Measurements from ENCODE around the gene XYLT2. TPM values are rescaled to one million over a fixed set of nuclear protein-coding genes. Genes with fewer than 3 reads are reported as not detected.

XYLT2 gene
- total RNA-seq, 1 donor from 2014 or later, result 30.4 TPM

DNA sequence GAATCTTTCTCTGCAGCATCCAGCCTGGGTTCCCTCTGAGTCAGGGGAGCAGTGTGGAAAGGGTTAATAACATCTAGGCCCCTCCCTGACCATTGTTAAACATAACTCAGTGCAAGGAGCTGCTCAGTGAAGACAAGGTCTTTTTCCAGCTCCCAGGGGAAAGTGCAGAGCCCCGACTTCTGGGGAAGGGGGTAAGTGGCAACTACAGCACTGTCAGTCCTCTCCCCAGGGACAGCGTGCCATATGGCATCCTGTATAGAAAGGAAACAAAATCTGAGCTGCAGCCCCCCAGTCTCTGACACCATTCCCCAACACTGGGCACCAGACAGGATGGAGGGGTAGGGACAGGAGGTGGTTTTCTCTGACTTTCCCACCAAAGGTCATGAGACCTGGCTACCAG is 19.2 kb downstream of the XYLT2 start:
- H3K36me3 ChIP-seq, result peaks cover 0 to 42% of the 10 kb centered on the region in 2 donors
- DNase-seq (ENCODE audit: extremely low spot score in 2 of 2), result no peak
- no peak overlapping the region for H3K4me3 ChIP-seq
- peaks cover 18% of the 10 kb centered on the region for H3K4me1 ChIP-seq
- no peak overlapping the region for H3K27ac ChIP-seq
- H3K27me3 ChIP-seq, result no peaks in the 10 kb centered on the region
- H3K9me3 ChIP-seq, result no peaks in the 10 kb centered on the region
- intact Hi-C loops (cut with DNase I), result no loop called here
- TF ChIP-seq, protein P1, sequence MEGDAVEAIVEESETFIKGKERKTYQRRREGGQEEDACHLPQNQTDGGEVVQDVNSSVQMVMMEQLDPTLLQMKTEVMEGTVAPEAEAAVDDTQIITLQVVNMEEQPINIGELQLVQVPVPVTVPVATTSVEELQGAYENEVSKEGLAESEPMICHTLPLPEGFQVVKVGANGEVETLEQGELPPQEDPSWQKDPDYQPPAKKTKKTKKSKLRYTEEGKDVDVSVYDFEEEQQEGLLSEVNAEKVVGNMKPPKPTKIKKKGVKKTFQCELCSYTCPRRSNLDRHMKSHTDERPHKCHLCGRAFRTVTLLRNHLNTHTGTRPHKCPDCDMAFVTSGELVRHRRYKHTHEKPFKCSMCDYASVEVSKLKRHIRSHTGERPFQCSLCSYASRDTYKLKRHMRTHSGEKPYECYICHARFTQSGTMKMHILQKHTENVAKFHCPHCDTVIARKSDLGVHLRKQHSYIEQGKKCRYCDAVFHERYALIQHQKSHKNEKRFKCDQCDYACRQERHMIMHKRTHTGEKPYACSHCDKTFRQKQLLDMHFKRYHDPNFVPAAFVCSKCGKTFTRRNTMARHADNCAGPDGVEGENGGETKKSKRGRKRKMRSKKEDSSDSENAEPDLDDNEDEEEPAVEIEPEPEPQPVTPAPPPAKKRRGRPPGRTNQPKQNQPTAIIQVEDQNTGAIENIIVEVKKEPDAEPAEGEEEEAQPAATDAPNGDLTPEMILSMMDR (IDR thresholded peaks at IDR 0.05), result no peak

DNA sequence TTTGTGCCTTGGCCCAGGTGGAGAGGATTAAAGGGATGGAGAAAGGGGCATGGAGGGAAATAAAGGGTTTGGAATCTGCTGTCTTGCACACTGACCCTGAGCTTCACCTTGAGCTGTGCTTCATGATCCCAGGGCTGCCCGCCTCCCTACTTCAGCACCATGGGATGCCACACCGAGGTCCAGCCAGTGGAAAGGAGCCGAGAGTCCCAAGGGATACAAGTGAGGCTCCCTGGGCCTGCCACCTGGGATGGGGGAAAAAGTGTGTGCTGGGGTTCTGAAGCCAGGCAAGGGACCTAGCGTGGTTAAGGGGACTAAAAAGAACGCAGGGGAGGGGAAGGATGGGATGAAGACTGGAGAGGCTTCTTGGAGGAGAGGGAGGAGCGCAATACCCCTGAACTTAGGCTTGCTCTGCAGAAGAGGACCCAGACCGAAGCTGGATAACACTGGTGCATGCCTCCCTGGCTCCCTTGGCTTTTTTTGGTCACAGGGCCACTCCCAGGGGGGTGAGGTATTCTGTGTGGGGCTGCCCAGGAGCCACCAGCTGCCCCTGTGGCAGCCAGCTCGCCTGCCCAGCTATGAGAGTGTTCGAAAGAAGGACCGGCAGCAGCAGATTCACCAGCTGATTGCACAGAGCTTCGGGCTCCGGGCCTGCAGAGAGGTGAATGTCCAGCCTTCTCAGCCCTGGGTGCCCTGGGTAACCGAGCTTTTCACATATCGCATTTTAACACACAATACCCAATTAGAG is 19.9 kb downstream of the XYLT2 start:
- TF ChIP-seq POLR2A (IDR thresholded peaks at IDR 0.05), result no peak
- TF ChIP-seq, protein P1 (IDR thresholded peaks at IDR 0.05), result no peak
- no peak overlapping the region for H3K4me3 ChIP-seq
- H3K27ac ChIP-seq, result no peak overlapping the region
- H3K36me3 ChIP-seq, result peaks cover 0 to 46% of the 10 kb centered on the region in 2 donors
- H3K4me1 ChIP-seq, result peaks cover 18% of the 10 kb centered on the region
- H3K27me3 ChIP-seq, result no peaks in the 10 kb centered on the region
- no peak for DNase-seq (ENCODE audit: extremely low spot score in 2 of 2)
- intact Hi-C loops (cut with DNase I), result no loop called here
- no peaks in the 10 kb centered on the region for H3K9me3 ChIP-seq

DNA sequence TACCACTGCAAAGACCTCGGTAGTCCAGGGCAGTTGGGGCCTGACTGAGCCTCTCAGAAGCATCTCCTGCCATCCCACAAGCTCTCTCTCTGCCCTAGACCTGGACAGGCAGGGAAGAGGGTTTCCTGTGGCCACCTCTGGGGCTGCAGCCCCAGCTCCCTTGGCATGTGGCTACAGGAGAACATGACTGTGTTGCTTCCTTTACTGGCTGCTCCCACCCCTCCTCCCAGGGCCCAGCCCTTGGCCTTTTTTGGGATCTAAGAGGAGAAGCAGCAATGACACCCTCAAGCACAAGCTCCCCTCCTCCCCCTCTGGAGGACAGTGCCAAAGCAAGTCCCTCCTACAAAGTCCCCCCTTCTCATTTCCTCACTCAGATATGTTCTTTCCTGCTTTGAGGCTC is 21.5 kb downstream of the XYLT2 start:
- TF ChIP-seq, protein P1 (IDR thresholded peaks at IDR 0.05), result no peak
- TF ChIP-seq POLR2A (IDR thresholded peaks at IDR 0.05), result no peak
- TF ChIP-seq POLR2AphosphoS5 (IDR thresholded peaks at IDR 0.05; ENCODE audit: insufficient read depth in 1 of 2, low read depth in 1 of 2), result no peak
- Histone ChIP-seq H3K4me1 (peaks cover 30% of the 10 kb centered on the region), H3K9me3 (no peaks in the 10 kb centered on the region), H3K27ac (no peak overlapping the region), H3K36me3 (peaks cover 0 to 46% of the 10 kb centered on the region in 2 donors), H3K4me3 (no peak overlapping the region), H3K27me3 (no peaks in the 10 kb centered on the region)
- intact Hi-C loops (cut with DNase I), result no loop called here
- no peak for DNase-seq (ENCODE audit: extremely low spot score in 2 of 2)

DNA sequence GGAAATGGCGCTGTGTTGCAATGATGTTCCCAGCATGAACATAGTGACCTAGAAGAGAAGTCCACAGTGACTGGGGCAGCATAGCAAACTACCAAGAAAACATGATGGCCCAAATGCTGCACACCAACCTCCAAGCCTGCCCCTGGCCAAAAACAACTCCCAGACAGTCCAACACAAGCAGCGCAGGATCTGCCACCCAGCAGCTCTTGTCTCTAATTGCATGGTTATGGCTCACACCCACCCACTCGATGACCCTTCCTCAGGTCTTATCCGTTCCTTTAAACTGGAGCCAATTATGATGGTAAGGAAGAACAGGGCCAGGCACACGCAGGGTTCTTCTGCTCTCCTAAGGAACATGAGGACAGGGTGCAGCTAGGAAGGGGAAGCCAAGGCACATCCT is 24.1 kb downstream of the XYLT2 start:
- TF ChIP-seq, protein P1 (IDR thresholded peaks at IDR 0.05), result no peak
- no peak for TF ChIP-seq POLR2AphosphoS5 (IDR thresholded peaks at IDR 0.05; ENCODE audit: insufficient read depth in 1 of 2, low read depth in 1 of 2)
- no peak for TF ChIP-seq POLR2A (IDR thresholded peaks at IDR 0.05)
- no peak overlapping the region for H3K4me3 ChIP-seq
- H3K9me3 ChIP-seq, result no peaks in the 10 kb centered on the region
- intact Hi-C loops (cut with DNase I), result no loop called here
- H3K27ac ChIP-seq, result no peak overlapping the region
- peaks cover 25% of the 10 kb centered on the region for H3K4me1 ChIP-seq
- H3K27me3 ChIP-seq, result no peaks in the 10 kb centered on the region
- no peak for DNase-seq (ENCODE audit: extremely low spot score in 2 of 2)
- peaks cover 0 to 46% of the 10 kb centered on the region in 2 donors for H3K36me3 ChIP-seq

DNA sequence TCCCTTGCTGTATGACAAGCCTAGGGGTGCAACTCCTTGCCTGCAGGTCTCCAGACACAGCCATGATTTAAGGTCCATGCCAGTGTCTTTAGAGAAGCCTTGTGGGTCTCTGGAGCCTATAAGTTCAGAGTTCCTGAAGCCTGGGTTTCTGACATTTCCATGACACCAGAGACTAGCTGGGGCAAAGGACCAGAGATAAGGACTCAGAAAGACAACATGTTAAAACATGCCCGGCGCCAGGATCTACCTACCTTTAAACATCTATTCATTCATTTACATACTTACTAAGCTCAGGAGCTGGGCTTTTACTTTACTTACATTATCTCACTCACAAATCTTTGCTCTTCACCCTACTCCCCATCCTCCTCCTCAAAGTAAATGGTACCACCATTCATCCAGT is 25.6 kb downstream of the XYLT2 start:
- intact Hi-C loops (cut with DNase I), result no loop called here

More for the DNA sequence above, 25.6 kb downstream of the XYLT2 start:
- no peak for TF ChIP-seq POLR2AphosphoS5 (IDR thresholded peaks at IDR 0.05; ENCODE audit: insufficient read depth in 1 of 2, low read depth in 1 of 2)
- TF ChIP-seq POLR2A (IDR thresholded peaks at IDR 0.05), result no peak
- TF ChIP-seq, protein P1 (IDR thresholded peaks at IDR 0.05), result no peak
- Histone ChIP-seq H3K27me3 (no peaks in the 10 kb centered on the region), H3K27ac (no peak overlapping the region), H3K4me1 (peaks cover 25% of the 10 kb centered on the region), H3K4me3 (no peak overlapping the region), H3K9me3 (no peaks in the 10 kb centered on the region), H3K36me3 (peaks cover 0 to 41% of the 10 kb centered on the region in 2 donors)
- no peak for DNase-seq (ENCODE audit: extremely low spot score in 2 of 2)
